Upper lobe of left lung (tissue), 4 donors: ENCODE data around the gene C20orf144.

Source experiments
- EP300 ChIP-seq, 4 donors: sonication (generic); formaldehyde crosslinking; IDR thresholded peaks; one replicate each; pipeline ENCODE4 v1.5.1; 2017; ENCODE audit warnings: antibody characterized with exemption in 4 of 4, control low read depth in 2 of 4
- POLR2A ChIP-seq, 4 donors: fragments of 450-650 bp; IDR thresholded peaks; one replicate each; pipeline ENCODE4 v1.5.1; 2016 to 2017; ENCODE audit warnings: antibody characterized with exemption in 4 of 4, mild to moderate bottlenecking in 2 of 4

GRCh38 chr20:33685328-33686099 is 23.4 kb downstream of the C20orf144 start:
- TF ChIP-seq POLR2A (IDR thresholded peaks at IDR 0.05) = no peak
- TF ChIP-seq EP300 (IDR thresholded peaks at IDR 0.05) = no peak
